Stimulated activated naive CD8-positive, alpha-beta T cell treated with anti-CD3 and anti-CD28 coated beads, Interleukin-15, amount 100 ng/mL, for 72 hours (primary cell): Measurements from ENCODE around the gene PSMD13.

Experiments
- ATAC-seq: fragments of 150-1000 bp; cut with Tn5 transposase; 2 replicates; pipeline ENCODE4 v1.10.0; 2021; ENCODE audit warnings: mild to moderate bottlenecking, moderate library complexity
- DNase-seq, 2 donors: peaks; one replicate each; pipeline ENCODE4 v3.0.0; 2021 to 2022
- H3K27ac Mint-ChIP-seq, 2 donors: one replicate each; pipeline ENCODE4 v1.8.0; 2022; ENCODE audit warnings: mild to moderate bottlenecking in 2 of 2, mixed read lengths in 2 of 2, moderate library complexity in 2 of 2
- H3K27me3 Mint-ChIP-seq: one replicate; pipeline ENCODE4 v1.8.0; 2022; ENCODE audit warnings: mixed read lengths
- H3K4me1 Mint-ChIP-seq: one replicate; pipeline ENCODE4 v1.8.0; 2022; ENCODE audit warnings: mild to moderate bottlenecking, mixed read lengths
- H3K4me3 Mint-ChIP-seq, 2 donors: one replicate each; pipeline ENCODE4 v1.8.0; 2022; ENCODE audit warnings: mild to moderate bottlenecking in 2 of 2, mixed read lengths in 2 of 2, moderate library complexity in 1 of 2
- H3K9me3 Mint-ChIP-seq, 2 donors: one replicate each; pipeline ENCODE4 v1.8.0; 2022; ENCODE audit warnings: mixed read lengths in 2 of 2

The PSMD13 gene

DNA sequence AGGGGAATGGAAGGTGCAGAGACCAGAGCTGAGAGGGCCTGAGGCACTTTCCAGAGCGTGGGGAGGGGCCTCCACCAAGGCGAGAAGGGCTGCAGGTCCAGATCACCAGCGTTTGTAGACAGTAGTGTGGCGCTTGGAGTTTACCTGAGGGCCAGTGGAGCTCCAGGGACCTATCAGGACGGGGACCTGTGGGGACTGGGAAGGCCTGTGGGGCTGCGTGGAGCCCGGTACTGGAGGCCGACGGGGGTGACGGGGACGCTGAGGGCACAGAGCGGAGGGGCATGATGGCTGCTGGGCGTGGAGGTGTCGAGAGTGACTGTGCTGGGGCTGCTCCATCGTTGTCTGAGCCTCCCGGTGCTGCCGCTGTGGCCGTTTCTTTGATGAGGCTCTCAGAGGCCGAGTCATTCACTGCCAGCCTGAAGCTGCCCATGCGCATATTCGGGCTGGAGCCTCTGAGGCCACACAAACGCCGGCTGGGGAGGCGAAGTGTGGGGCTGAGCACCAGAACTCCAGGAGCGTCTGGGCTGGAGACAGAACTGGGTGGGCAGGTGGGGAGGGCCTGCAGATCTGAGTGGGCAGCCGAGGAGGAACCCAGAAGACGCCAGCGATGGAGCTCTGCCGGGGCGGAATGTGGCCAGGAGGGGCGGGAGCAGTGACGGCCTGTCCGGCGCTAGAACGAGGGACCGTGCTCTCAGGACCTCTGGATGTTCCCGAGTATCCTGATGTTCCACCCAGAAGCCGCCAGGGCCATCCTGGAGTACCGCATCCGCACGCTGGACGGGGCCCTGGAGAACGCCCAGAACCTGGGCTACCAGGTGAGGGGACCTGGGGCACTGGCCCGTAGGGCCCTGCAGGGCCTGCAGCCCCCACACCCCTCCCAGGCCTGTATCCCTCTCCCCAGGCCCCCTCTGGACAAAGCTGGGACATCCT is 54.8 kb downstream of the PSMD13 start:
- Mint-ChIP-seq H3K4me1 (peaks cover 88% of the 10 kb centered on the region), H3K9me3 (no peaks in the 10 kb centered on the region), H3K27ac (peak overlapping the region; percentile 33 to 99), H3K4me3 (peak overlapping the region; percentile 91 to 95), H3K27me3 (no peaks in the 10 kb centered on the region)
- DNase-seq, result no peak
- no peak for ATAC-seq

DNA sequence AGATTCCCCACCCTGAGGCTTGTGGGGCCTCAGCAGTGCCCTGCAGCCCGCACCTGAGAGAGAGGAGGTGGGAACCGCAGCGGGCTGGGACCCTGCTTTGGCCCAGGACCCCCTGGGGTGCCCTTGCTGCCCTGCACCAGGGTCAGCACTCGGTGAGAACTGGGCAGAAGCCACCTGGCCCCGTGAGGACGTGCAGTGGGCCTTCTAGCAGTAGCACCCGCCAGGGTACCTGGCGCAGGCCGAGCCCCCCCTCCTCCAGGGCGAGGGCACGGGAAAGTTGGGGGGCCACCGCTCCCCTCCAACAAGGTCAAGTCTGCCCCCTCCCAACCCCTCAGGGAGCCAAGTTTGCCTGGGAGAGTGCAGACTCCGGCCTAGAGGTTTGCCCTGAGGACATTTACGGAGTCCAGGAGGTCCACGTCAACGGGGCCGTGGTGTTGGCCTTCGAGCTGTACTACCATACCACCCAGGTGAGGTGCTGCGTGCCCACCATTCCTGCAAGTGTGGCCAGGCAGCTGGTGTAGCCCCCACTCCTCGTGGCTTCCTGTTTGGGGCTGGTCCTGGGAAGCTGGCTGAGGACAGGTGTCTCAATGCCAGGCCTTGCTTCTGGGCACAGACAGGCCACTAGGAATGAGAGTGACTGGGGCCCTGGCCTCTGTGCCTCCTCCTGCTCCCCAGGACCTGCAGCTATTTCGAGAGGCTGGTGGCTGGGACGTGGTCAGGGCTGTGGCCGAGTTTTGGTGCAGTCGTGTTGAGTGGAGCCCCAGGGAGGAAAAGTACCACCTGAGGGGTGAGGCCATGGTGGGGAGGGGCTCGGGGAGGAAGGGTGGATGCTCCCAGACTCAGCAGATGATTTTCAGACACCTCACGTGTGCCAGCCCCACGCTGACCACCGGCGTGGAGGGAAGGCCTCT is 55.7 kb downstream of the PSMD13 start:
- H3K4me3 Mint-ChIP-seq, result peak overlapping the region; percentile 15 to 50
- ATAC-seq (no peak), DNase-seq (no peak)
- no peaks in the 10 kb centered on the region for H3K27me3 Mint-ChIP-seq
- H3K4me1 Mint-ChIP-seq, result peaks cover 88% of the 10 kb centered on the region
- peak overlapping the region in 1 of 2 donors; percentile 27 for H3K27ac Mint-ChIP-seq
- no peaks in the 10 kb centered on the region for H3K9me3 Mint-ChIP-seq

GRCh38 chr11:293271-293851 is 56.6 kb downstream of the PSMD13 start:
- peaks cover 90% of the 10 kb centered on the region for H3K4me1 Mint-ChIP-seq
- ATAC-seq, result no peak
- peak overlapping the region in 1 of 2 donors; percentile 55 for H3K27ac Mint-ChIP-seq
- no peaks in the 10 kb centered on the region for H3K27me3 Mint-ChIP-seq
- H3K4me3 Mint-ChIP-seq, result peak overlapping the region; percentile 9 to 42
- no peaks in the 10 kb centered on the region for H3K9me3 Mint-ChIP-seq
- DNase-seq, result no peak

DNA sequence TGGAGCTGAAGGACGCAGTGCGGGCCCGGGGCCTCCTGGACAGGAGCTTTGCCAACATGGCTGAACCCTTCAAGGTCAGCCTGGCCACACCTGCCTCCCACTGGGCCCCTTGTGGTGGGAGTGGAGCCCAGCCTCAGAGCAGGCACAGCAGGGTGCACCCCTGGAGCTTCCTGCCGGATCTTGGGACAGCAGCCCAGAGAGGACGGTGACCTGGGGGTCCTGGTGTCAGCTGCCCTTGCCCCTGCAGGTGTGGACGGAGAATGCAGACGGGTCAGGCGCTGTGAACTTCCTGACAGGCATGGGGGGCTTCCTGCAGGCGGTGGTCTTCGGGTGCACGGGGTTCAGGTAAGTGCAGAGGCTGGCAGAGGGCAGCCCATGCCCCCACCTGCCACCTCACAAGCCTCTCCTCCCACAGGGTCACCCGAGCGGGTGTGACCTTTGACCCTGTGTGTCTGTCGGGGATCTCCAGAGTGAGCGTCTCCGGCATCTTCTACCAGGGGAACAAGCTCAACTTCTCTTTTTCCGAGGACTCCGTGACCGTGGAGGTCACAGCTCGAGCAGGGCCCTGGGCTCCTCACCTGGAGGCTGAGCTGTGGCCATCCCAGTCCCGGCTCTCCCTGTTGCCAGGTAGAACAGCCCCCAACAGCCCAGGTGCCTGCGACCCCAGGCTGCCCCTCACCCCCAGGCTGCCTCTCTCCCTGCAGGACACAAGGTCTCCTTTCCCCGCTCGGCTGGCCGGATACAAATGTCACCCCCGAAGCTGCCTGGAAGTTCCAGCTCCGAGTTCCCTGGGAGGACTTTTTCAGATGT is 57.3 kb downstream of the PSMD13 start:
- Mint-ChIP-seq H3K27me3 (no peaks in the 10 kb centered on the region), H3K9me3 (no peaks in the 10 kb centered on the region), H3K4me1 (peaks cover 97% of the 10 kb centered on the region), H3K4me3 (peak overlapping the region; percentile 9 to 61), H3K27ac (peak overlapping the region in 1 of 2 donors; percentile 78)
- DNase-seq (no peak), ATAC-seq (no peak)

GRCh38 chr11:294780-295179 is 58.0 kb downstream of the PSMD13 start:
- Mint-ChIP-seq H3K27ac (peak overlapping the region in 1 of 2 donors; percentile 78), H3K4me1 (peaks cover 96% of the 10 kb centered on the region), H3K27me3 (peaks cover 1% of the 10 kb centered on the region), H3K9me3 (no peaks in the 10 kb centered on the region), H3K4me3 (peak overlapping the region; percentile 9 to 61)
- ATAC-seq (no peak), DNase-seq (no peak)

GRCh38 chr11:295351-296170 is 58.8 kb downstream of the PSMD13 start:
- Mint-ChIP-seq H3K27ac (no peak overlapping the region), H3K4me3 (peak overlapping the region; percentile 7 to 61), H3K27me3 (peaks cover 9% of the 10 kb centered on the region), H3K9me3 (no peaks in the 10 kb centered on the region), H3K4me1 (peaks cover 96% of the 10 kb centered on the region)
- DNase-seq, result peak in 1 of 2 donors; percentile 23
- ATAC-seq, result no peak

DNA sequence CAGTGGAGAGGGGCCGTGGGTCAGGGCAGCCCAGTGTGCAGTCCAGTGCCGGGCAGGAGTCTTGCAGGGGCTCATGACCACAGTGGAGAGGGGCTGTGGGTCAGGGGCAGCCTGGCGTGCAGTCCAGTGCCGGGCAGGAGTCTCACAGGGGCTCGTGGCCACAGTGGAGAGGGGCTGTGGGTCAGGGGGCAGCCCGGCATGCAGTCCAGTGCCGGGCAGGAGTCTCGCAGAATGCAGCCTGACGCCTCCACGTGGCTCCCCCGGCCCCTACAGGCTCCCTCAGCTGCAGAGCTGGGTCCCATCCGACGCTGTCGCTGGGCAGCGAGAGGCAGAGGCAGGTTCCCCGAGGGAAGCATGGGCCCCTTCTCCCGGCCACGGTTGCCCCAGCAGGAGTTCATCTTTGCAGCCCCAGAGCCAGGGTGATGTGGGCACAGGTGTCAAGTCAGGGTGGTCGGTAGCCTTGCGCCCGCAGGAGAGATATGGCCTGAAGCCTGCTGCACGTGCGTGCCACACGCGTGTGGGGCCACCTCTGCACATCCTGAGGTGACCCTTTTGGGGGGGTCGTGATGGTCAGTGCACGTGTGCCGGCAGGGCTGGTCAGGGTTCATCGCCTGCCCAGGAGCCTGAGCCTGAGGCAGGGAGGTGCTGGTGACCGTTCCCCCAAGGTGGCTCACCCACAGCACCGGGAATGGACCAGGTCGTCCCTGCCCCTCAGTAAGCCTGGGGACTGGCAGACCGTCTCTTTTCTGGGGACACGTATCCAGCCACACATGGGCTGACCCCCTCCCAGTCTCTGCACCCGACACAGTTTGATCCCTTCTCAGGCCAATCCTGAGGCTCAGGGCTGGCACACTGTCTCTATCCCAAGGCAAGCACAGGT is 59.6 kb downstream of the PSMD13 start:
- H3K9me3 Mint-ChIP-seq, result no peaks in the 10 kb centered on the region
- H3K27ac Mint-ChIP-seq, result peak overlapping the region in 1 of 2 donors; percentile 67

GRCh38 chr11:297051-297585 is 60.3 kb downstream of the PSMD13 start:
- DNase-seq, result peak in 1 of 2 donors; percentile 66
- Mint-ChIP-seq H3K4me3 (peak overlapping the region; percentile 23 to 64), H3K27ac (peak overlapping the region; percentile 22 to 95), H3K27me3 (peaks cover 19% of the 10 kb centered on the region), H3K9me3 (no peaks in the 10 kb centered on the region), H3K4me1 (peaks cover 90% of the 10 kb centered on the region)
- ATAC-seq, result peak; percentile 58

More for the DNA sequence above, 59.6 kb downstream of the PSMD13 start:
- H3K4me1 Mint-ChIP-seq, result peaks cover 95% of the 10 kb centered on the region
- peak in 1 of 2 donors; percentile 30 for DNase-seq
- H3K4me3 Mint-ChIP-seq, result peak overlapping the region in 1 of 2 donors; percentile 64
- H3K27me3 Mint-ChIP-seq, result peaks cover 18% of the 10 kb centered on the region
- ATAC-seq, result no peak

- ATAC-seq (peak; percentile 71), DNase-seq (peak; percentile 72 to 86)
- no peaks in the 10 kb centered on the region for H3K9me3 Mint-ChIP-seq
- peaks cover 89% of the 10 kb centered on the region for H3K4me1 Mint-ChIP-seq
- peak overlapping the region; percentile 27 to 64 for H3K4me3 Mint-ChIP-seq
- H3K27me3 Mint-ChIP-seq, result peaks cover 19% of the 10 kb centered on the region
- peak overlapping the region; percentile 22 to 95 for H3K27ac Mint-ChIP-seq
Observed at GRCh38 chr11:297586-298405, 61.0 kb downstream of the PSMD13 start.

- Mint-ChIP-seq H3K4me3 (peak overlapping the region; percentile 12 to 64), H3K27ac (peak overlapping the region; percentile 9 to 14), H3K9me3 (no peaks in the 10 kb centered on the region), H3K4me1 (peaks cover 90% of the 10 kb centered on the region), H3K27me3 (peaks cover 19% of the 10 kb centered on the region)
- DNase-seq (peak in 1 of 2 donors; percentile 60), ATAC-seq (peak; percentile 11)
Observed at GRCh38 chr11:298406-299065, 61.8 kb downstream of the PSMD13 start.

DNA sequence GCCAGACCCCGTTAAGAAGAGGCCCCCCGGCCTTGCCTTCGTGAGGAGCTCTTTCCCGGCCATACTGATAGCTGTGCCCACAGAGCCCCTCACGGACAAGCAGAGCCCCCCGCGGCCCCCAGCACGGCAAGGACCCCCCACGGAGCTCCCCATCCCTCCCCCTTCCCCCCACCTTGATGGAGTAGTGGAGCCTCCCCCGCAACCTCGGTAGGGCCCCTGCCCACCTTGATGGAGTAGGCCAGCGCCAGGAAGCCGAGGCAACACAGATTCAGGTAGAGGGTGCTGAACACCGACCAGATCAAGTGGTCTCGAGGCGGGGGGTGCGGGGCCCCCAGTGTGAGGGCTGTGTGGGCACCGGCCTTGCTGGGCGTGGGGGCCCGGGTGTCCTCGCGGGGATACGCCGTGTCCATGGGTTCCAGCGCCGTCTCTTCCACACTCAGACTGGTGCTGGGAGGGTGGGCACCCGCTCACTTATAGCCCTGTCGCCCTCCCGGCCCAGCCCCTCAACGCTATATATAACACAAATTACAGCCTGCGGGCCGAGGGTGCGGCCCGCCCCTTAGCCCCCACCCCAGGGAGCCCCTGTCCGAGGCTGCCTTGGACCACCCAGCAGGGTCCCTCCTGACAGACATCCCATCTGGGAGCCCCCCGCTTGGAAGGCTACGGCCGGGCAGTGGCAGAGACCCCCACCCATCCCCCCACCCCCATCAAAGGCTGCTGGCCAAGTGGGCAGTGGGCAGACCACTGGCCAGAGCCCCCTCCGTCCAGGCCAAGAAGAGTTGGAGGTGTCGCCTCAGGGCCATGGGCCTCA is 62.5 kb downstream of the PSMD13 start, which contains the start of gene IFITM5:
IFITM5 (minus strand) TSS at position 446 of the 811 bp plus-strand sequence; CDS start at position 410, 36 bp downstream.
- ATAC-seq, result peak; percentile 3
- H3K27me3 Mint-ChIP-seq, result peaks cover 19% of the 10 kb centered on the region
- peak within 1 kb of the TSS in 1 of 2 donors; percentile 94 for H3K27ac Mint-ChIP-seq
- peaks cover 90% of the 10 kb centered on the region for H3K4me1 Mint-ChIP-seq
- DNase-seq, result peak in 1 of 2 donors; percentile 52
- H3K9me3 Mint-ChIP-seq, result no peaks in the 10 kb centered on the region
- H3K4me3 Mint-ChIP-seq, result peak within 1 kb of the TSS; percentile 25 to 64
